Keratinocyte (primary cell): ENCODE measurements around the gene CIBAR2.

Source experiments
- CTCF ChIP-seq, 3 experiments: IDR thresholded peaks in 1 of 3; conservative IDR thresholded peaks in 1 of 3; optimal IDR thresholded peaks in 1 of 3; 2 replicates in 2 of 3; 3 replicates in 1 of 3; pipeline versions ENCODE3 to v1.5.1; 2011; ENCODE audit warnings: low read length in 3 of 3, mild to moderate bottlenecking in 3 of 3, moderate library complexity in 2 of 3, control low read depth in 1 of 3, inconsistent platforms in 1 of 3; ENCODE audit not compliant: insufficient read depth in 2 of 3; ENCODE audit errors: extremely low read depth in 1 of 3
- EZH2 ChIP-seq: IDR thresholded peaks from one replicate; pipeline ENCODE4 v1.6.1; 2012; ENCODE audit warnings: inconsistent platforms, mild to moderate bottlenecking, low read length, moderate library complexity

GRCh38 chr16:85062845-85063244 is 49.4 kb downstream of the CIBAR2 start:
- TF ChIP-seq CTCF (optimal IDR thresholded peaks at IDR 0.05 in 1 of 3, IDR thresholded peaks at IDR 0.05 in 1 of 3, conservative IDR thresholded peaks at IDR 0.05 in 1 of 3; ENCODE audit: extremely low read depth in 1 of 3, insufficient read depth in 2 of 3, low read length in 3 of 3) = no peak
- TF ChIP-seq EZH2 = no peak
